ENCODE measurements around the gene S100A4.

DNA sequence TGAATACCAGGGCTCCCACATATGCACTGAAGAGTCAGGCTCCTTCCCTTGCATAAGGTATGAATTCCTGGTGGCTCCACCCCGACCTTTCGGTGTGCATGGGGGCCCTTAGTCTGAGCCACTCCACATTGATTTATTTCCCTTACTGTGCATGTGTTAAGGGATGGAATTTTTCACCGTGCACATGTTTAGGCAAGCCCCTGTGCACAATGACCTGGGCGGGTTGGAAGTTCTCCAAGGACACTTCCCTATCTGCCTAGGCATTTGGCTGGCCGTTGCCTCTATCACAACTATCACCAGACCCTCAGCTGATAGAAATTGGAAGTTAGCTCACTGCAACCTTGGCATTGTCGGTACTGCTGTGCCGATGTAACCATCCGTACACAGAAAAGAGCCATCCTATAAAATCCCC is 19.5 kb downstream of the S100A4 start:
- TF ChIP-seq POLR2A (IDR thresholded peaks at IDR 0.05; ENCODE audit: low read length) (peak; percentile 54), GATA1 (IDR thresholded peaks at IDR 0.05; ENCODE audit: low read depth, low read length) (no peak)
